CD14-positive monocyte (primary cell): Measurements from ENCODE around the gene ACTR3. TPM values are rescaled to one million over a fixed set of nuclear protein-coding genes. Genes with fewer than 3 reads are reported as not detected.

Experiments
- DNase-seq, 3 donors: peaks; one replicate each; pipeline ENCODE4 v3.0.0-alpha.2; 2011 to 2022
- H2AFZ ChIP-seq: 2 replicates; pipeline ENCODE4 v1.6.0; 2012; ENCODE audit warnings: mild to moderate bottlenecking, low read depth, low read length, inconsistent platforms; ENCODE audit not compliant: insufficient read depth, poor library complexity, severe bottlenecking
- H3K27ac ChIP-seq, 2 donors: 1 replicate in 1 of 2; 2 replicates in 1 of 2; pipeline ENCODE4 v1.5.1; 2012 to 2013; ENCODE audit warnings: low read length in 2 of 2, control low read depth in 1 of 2, inconsistent platforms in 1 of 2, low read depth in 1 of 2, mild to moderate bottlenecking in 1 of 2
- H3K27me3 ChIP-seq, 2 donors: one replicate each; pipeline versions ENCODE4 v1.6.0 to v1.6.1; 2011 to 2013; ENCODE audit warnings: low read length in 2 of 2; ENCODE audit not compliant: control insufficient read depth in 2 of 2, insufficient read depth in 2 of 2
- H3K36me3 ChIP-seq, 2 donors: replicated peaks in 1 of 2; 1 replicate in 1 of 2; 2 replicates in 1 of 2; pipeline versions ENCODE4 v1.5.1 to v1.6.1; 2012 to 2013; ENCODE audit warnings: low read length in 2 of 2, control low read depth in 1 of 2, inconsistent platforms in 1 of 2, mild to moderate bottlenecking in 1 of 2; ENCODE audit not compliant: insufficient read depth in 2 of 2, control insufficient read depth in 1 of 2
- H3K4me1 ChIP-seq, 2 donors: 1 replicate in 1 of 2; 2 replicates in 1 of 2; pipeline versions ENCODE4 v1.5.1 to v1.6.1; 2012 to 2013; ENCODE audit warnings: low read length in 2 of 2, control low read depth in 1 of 2, inconsistent platforms in 1 of 2, mild to moderate bottlenecking in 1 of 2, moderate library complexity in 1 of 2; ENCODE audit not compliant: insufficient read depth in 2 of 2, control insufficient read depth in 1 of 2
- H3K4me2 ChIP-seq: replicated peaks from 2 replicates; pipeline ENCODE3; 2012; ENCODE audit warnings: low read length, moderate library complexity, mild to moderate bottlenecking; ENCODE audit not compliant: poor library complexity, severe bottlenecking; ENCODE audit errors: extremely low read depth
- H3K4me3 ChIP-seq, 3 experiments: fragments of 200-600 bp in 1 of 3; sonication (generic) in 1 of 3; replicated peaks in 1 of 3; 1 replicate in 2 of 3; 2 replicates in 1 of 3; pipeline ENCODE4 v1.5.1; 2011 to 2013; ENCODE audit warnings: low read length in 3 of 3, mild to moderate bottlenecking in 3 of 3, control low read depth in 2 of 3, low read depth in 2 of 3, inconsistent platforms in 1 of 3, moderate library complexity in 1 of 3
- H3K79me2 ChIP-seq: 2 replicates; pipeline ENCODE4 v1.6.0; 2012; ENCODE audit warnings: mild to moderate bottlenecking, control low read depth, inconsistent platforms, low read length, moderate library complexity; ENCODE audit not compliant: insufficient read depth
- H3K9ac ChIP-seq: 2 replicates; pipeline ENCODE4 v1.6.0; 2017; ENCODE audit warnings: low read length, mild to moderate bottlenecking; ENCODE audit not compliant: insufficient read depth, poor library complexity, severe bottlenecking
- H3K9me3 ChIP-seq, 2 donors: replicated peaks in 1 of 2; 1 replicate in 1 of 2; 2 replicates in 1 of 2; pipeline versions ENCODE4 v1.5.1 to v1.6.1; 2012 to 2013; ENCODE audit warnings: low read length in 2 of 2, control low read depth in 1 of 2; ENCODE audit not compliant: control insufficient read depth in 1 of 2, insufficient read depth in 1 of 2
- H4K20me1 ChIP-seq: 2 replicates; pipeline ENCODE4 v1.6.0; 2012; ENCODE audit warnings: mild to moderate bottlenecking, low read length, control low read depth, moderate library complexity; ENCODE audit not compliant: insufficient read depth
- H3K27ac Mint-ChIP-seq, 7 donors: one replicate each; pipeline ENCODE4 v1.8.0; 2020; ENCODE audit warnings: mild to moderate bottlenecking in 7 of 7, mixed read lengths in 7 of 7, moderate library complexity in 6 of 7, inconsistent platforms in 2 of 7
- H3K27me3 Mint-ChIP-seq, 3 donors: one replicate each; pipeline ENCODE4 v1.8.0; 2021 to 2022; ENCODE audit warnings: low read depth in 3 of 3, mild to moderate bottlenecking in 3 of 3, mixed read lengths in 3 of 3, moderate library complexity in 3 of 3, inconsistent platforms in 1 of 3
- H3K36me3 Mint-ChIP-seq, 2 donors: one replicate each; pipeline ENCODE4 v1.8.0; 2020; ENCODE audit warnings: mixed read lengths in 2 of 2, inconsistent platforms in 1 of 2, mild to moderate bottlenecking in 1 of 2
- H3K4me1 Mint-ChIP-seq: one replicate; pipeline ENCODE4 v1.8.0; 2020; ENCODE audit warnings: mild to moderate bottlenecking, mixed read lengths
- H3K4me3 Mint-ChIP-seq, 2 donors: one replicate each; pipeline ENCODE4 v1.8.0; 2020; ENCODE audit warnings: mild to moderate bottlenecking in 2 of 2, mixed read lengths in 2 of 2, moderate library complexity in 1 of 2
- H3K9me3 Mint-ChIP-seq, 7 donors: one replicate each; pipeline ENCODE4 v1.8.0; 2020 to 2022; ENCODE audit warnings: mixed read lengths in 7 of 7, mild to moderate bottlenecking in 6 of 7, moderate library complexity in 6 of 7, inconsistent platforms in 2 of 7
- WGBS: methylation state at CpG from one replicate; pipeline ENCODE4 v1.1.5; 2013; ENCODE audit warnings: missing lambda C conversion rate; ENCODE audit not compliant: insufficient coverage; 5-methylcytosine and 5-hydroxymethylcytosine counted together
- intact Hi-C, 2 donors: fragments of 100-400 bp; cut with micrococcal nuclease; formaldehyde crosslinking; loops; one replicate each; pipeline versions ENCODE4 v1.15.0 to v1.15.1; 2023
- polyA plus RNA-seq, 3 donors: library from polyadenylated mRNA; depleted of rRNA in 1 of 3; unstranded in 2 of 3; stranded (reverse) in 1 of 3; fragments of 300-500 nt in 2 of 3; fragments of >200 nt in 1 of 3; fragmentation: Illumina TruSeq in 2 of 3; gene quantifications; 1 replicate in 2 of 3; 2 replicates in 1 of 3; pipeline ENCODE4 v1.2.3, GENCODE V29; 2012 to 2021
- TF ChIP-seq, protein P1 (sequence below): fragments of 200-600 bp; IDR thresholded peaks from one replicate; pipeline ENCODE4 v1.8.0; 2022; ENCODE audit warnings: antibody characterized with exemption, mild to moderate bottlenecking

ACTR3 gene
- polyA plus RNA-seq, 3 donors = 103 to 557 (median 464) TPM

DNA sequence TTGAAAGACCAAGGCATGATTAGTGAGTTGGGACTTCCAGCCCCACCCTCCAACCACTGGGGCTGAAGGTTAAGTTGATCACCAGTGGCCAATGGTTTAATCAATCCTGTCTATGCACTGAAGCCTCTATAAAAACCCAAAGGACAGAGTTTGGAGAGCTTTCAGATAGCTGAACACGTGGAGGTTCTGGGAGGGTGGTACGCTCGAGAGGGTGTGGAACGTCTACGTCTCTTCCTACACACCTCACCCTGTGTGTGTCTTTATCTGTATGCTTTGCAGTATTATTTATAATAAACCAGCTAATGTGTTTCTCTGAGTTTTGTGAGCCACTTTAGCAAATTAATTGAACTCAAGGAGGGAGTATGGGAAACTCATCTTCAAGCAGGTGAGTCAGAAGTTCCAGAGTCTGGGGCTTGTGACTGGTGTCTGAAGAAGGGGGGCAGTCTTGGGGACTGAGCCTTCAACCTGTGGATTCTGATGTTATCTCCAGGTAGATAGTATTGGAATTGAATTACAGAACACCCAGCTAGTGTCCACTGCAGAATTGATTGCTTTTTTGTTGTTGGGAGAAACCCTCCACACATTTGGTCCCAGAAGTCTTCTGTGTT lies 20.3 kb downstream of the ACTR3 start:
- Mint-ChIP-seq H3K27me3 (no peaks in the 10 kb centered on the region), H3K4me1 (peaks cover 47% of the 10 kb centered on the region), H3K36me3 (peaks cover 18 to 27% of the 10 kb centered on the region in 2 donors), H3K9me3 (peaks cover 0 to 3% (median 0%) of the 10 kb centered on the region in 7 donors), H3K4me3 (no peak overlapping the region), H3K27ac (peak overlapping the region; percentile 37 to 90 (median 63))
- peaks cover 100% of the 10 kb centered on the region for H3K79me2 ChIP-seq
- no peak overlapping the region for H3K4me2 ChIP-seq
- intact Hi-C loops = no loop called here
- no peak overlapping the region for H3K4me3 ChIP-seq
- H3K27ac ChIP-seq = peak overlapping the region in 1 of 2 donors; percentile 44
- H3K9me3 ChIP-seq = no peaks in the 10 kb centered on the region
- TF ChIP-seq, protein P1, sequence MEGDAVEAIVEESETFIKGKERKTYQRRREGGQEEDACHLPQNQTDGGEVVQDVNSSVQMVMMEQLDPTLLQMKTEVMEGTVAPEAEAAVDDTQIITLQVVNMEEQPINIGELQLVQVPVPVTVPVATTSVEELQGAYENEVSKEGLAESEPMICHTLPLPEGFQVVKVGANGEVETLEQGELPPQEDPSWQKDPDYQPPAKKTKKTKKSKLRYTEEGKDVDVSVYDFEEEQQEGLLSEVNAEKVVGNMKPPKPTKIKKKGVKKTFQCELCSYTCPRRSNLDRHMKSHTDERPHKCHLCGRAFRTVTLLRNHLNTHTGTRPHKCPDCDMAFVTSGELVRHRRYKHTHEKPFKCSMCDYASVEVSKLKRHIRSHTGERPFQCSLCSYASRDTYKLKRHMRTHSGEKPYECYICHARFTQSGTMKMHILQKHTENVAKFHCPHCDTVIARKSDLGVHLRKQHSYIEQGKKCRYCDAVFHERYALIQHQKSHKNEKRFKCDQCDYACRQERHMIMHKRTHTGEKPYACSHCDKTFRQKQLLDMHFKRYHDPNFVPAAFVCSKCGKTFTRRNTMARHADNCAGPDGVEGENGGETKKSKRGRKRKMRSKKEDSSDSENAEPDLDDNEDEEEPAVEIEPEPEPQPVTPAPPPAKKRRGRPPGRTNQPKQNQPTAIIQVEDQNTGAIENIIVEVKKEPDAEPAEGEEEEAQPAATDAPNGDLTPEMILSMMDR = no peak
- no peak overlapping the region for H3K9ac ChIP-seq
- no peaks in the 10 kb centered on the region for H3K27me3 ChIP-seq
- H3K4me1 ChIP-seq = peaks cover 11 to 37% of the 10 kb centered on the region in 2 donors
- H3K36me3 ChIP-seq = peaks cover 12 to 28% of the 10 kb centered on the region in 2 donors
- DNase-seq = no peak
- no CpG with 5 or more reads among the region's 5 CpGs for WGBS
- no peak overlapping the region for H2AFZ ChIP-seq
- peaks cover 100% of the 10 kb centered on the region for H4K20me1 ChIP-seq

DNA sequence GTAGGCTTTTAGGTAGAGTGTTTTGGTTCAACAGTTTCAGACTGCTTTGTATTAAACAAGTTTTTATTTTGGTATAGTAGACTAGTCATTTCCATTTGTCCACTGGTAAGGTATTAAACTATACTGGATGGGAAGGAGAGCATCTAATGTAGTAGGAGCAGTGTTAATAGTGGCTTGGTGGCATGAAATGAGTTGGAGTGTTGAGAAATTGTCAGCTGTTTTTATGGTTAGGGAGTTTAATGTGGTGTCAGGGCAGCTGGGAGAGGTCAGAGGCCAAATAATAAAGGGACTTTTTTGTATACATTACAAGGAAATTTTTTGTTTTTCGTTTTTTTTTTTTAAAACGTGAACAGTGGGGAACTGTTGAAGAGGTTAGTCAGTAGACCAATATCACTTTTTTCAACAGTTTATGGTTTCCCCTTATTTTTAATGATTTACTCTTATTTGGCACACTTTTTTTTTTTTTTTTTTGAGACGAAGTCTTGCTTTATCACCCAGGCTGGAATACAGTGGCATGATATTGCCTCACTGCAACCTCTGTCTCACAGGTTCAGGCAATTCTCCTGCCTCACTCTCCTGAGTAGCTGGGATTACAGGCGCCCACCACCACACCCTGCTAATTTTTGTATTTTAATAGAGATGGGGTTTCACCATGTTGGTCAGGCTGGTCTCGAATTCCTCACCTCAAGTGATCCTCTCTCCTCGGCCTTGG lies 21.2 kb downstream of the ACTR3 start:
- no CpG with 5 or more reads among the region's 6 CpGs for WGBS
- no peak for DNase-seq
- Histone ChIP-seq H3K27ac (peak overlapping the region in 1 of 2 donors; percentile 44), H3K9me3 (no peaks in the 10 kb centered on the region), H2AFZ (no peak overlapping the region), H3K4me3 (no peak overlapping the region), H3K4me1 (peaks cover 4 to 28% of the 10 kb centered on the region in 2 donors), H4K20me1 (peaks cover 100% of the 10 kb centered on the region), H3K36me3 (peaks cover 21 to 37% of the 10 kb centered on the region in 2 donors), H3K4me2 (no peak overlapping the region), H3K27me3 (no peaks in the 10 kb centered on the region), H3K79me2 (peaks cover 100% of the 10 kb centered on the region), H3K9ac (no peak overlapping the region)
- no peaks in the 10 kb centered on the region for H3K27me3 Mint-ChIP-seq
- intact Hi-C loops = no loop called here
- H3K9me3 Mint-ChIP-seq = peaks cover 0 to 3% (median 0%) of the 10 kb centered on the region in 7 donors
- peaks cover 23 to 32% of the 10 kb centered on the region in 2 donors for H3K36me3 Mint-ChIP-seq
- TF ChIP-seq, protein P1 = no peak
- H3K4me1 Mint-ChIP-seq = peaks cover 40% of the 10 kb centered on the region
- no peak overlapping the region for H3K4me3 Mint-ChIP-seq
- H3K27ac Mint-ChIP-seq = peak overlapping the region; percentile 25 to 90 (median 69)
